GM19397 (cell line): ENCODE data around the gene ZNF84.
A peak's percentile ranks its signal among the peaks of the same experiment; 100 is the strongest.

Experiments used
- ATAC-seq: cut with Tn5 transposase; IDR thresholded peaks from one replicate; pipeline ENCODE4 v1.9.1; 2021; ENCODE audit warnings: mild to moderate bottlenecking, moderate library complexity; ENCODE audit not compliant: unreplicated experiment

ZNF84 gene

DNA sequence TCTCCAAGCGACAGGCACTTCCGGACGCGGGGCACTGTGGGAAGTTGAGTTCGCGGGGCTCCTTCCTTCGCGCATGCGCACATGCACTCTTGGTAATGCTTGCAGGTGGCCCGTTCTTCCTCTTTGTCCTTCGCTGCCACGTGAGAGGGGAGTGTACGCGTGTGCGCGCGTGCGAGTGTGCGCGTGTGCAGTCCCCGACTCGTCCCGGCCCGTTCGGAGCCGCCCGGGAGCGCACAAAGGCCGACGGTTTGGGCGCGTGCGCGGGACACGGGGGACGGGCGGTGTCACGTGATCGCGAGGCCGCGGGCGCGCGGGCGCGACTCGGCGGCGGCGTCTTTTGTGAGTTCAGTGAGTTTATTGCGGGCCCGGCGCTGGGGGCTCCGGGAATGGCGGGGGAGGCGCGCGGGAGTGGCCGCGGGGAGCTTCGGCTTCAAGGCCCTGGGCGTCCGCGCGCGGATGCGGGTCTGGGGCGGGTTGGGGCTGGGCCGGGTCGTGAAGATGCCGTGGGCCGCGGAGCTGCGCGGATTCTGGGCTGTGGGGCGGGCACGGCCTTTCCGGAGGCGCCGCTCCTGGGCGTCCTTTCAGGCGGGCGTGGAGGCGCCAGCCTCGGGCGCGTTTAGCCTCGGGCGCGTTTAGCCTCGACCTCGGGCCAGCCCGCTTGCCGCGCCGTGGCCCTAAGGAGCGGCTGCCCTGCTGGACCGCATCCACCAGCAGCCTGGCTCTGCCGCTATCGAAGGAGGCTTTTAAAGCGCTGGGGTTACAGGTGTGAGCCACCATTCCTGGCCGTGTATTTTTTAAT, at the start of gene ZNF84:
Gene ZNF84 (plus strand): TSS at position 303 of the 799 bp plus-strand sequence. CDS start 3,959 bp downstream, outside the sequence.
- ATAC-seq, result peak; percentile 97

GRCh38 chr12:132998741-132999140, 38.6 kb upstream of the ZNF84 start:
- ATAC-seq, result no peak

- ATAC-seq, result no peak
Observed at GRCh38 chr12:133010657-133011297, 26.5 kb upstream of the ZNF84 start.

DNA sequence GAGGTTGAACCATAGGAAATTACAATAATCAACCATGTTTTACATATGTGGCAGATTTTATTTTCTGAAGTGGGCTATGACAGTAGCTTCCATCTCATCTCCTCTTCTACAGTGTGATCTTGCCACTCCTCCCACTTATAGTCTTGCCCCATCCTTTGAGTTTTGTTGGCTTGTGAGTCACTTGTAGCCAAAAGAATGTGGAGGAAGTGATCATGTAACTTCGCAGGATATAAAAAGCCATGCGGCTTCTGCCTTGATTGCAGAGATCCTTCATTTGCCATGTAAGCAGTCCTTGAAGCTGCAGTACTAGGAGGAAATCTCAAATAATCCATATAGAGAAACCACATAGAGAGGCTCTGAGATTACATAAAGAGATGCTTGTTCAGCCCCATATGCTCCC, 13.7 kb upstream of the ZNF84 start:
- no peak for ATAC-seq

DNA sequence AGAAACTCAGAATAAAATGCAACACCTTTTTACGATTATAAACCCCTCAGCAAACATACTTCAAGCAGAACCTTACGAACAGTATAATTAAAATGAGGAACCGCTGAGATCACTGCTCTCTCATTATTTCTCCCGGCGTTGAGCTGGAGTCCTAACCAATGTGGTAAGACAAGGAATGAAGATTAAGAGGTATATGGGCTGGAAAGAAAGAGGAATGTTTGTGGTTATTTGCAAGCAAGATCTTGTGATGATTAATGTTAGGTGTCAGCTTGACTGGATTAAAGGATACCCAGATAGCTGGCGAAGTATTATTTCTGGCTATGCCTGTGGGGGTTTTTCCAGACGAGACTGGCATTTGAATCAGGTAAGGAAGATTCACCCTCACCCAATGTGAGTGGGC, 10.3 kb upstream of the ZNF84 start:
- ATAC-seq, result no peak

DNA sequence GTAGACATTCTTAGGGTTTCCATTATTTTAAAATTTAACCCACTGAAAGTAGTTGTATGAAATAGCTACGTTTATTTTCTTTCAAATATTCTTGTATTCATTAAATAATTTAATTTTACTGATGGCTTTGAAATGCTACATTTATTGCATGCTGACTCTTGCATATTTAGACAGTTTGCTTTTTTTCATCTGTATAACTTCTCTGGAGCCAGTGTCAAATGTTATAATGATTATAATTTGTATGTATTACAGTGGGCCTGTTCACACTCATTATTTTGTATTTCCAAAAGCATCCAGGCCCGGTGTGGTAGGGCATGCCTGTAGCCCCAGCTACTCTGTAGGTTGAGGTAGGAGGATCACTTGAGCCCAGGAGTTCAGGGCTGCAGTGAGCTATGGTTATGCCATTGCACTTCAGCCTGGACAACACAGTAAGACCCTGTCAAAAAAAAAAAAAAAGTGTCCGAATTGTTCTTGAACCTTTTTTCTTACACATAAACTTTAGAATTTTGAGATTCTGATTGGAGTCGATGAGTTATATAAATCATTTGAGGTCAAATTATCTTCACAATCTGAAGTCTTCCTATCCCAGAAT, 905 bp downstream of the ZNF84 start:
- no peak for ATAC-seq

GRCh38 chr12:133046698-133047097, 9.4 kb downstream of the ZNF84 start:
- no peak for ATAC-seq

DNA sequence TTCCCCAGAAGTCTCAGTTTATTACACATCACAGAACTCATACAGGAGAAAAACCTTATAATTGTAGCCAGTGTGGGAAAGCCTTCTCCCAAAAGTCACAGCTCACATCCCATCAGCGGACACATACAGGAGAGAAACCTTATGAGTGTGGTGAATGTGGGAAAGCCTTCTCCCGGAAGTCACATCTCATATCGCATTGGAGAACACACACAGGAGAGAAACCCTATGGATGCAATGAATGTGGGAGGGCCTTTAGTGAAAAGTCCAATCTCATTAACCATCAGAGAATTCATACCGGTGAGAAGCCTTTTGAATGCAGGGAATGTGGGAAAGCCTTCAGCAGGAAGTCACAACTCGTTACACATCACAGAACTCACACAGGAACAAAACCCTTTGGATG, 20.1 kb downstream of the ZNF84 start:
- ATAC-seq, result no peak

DNA sequence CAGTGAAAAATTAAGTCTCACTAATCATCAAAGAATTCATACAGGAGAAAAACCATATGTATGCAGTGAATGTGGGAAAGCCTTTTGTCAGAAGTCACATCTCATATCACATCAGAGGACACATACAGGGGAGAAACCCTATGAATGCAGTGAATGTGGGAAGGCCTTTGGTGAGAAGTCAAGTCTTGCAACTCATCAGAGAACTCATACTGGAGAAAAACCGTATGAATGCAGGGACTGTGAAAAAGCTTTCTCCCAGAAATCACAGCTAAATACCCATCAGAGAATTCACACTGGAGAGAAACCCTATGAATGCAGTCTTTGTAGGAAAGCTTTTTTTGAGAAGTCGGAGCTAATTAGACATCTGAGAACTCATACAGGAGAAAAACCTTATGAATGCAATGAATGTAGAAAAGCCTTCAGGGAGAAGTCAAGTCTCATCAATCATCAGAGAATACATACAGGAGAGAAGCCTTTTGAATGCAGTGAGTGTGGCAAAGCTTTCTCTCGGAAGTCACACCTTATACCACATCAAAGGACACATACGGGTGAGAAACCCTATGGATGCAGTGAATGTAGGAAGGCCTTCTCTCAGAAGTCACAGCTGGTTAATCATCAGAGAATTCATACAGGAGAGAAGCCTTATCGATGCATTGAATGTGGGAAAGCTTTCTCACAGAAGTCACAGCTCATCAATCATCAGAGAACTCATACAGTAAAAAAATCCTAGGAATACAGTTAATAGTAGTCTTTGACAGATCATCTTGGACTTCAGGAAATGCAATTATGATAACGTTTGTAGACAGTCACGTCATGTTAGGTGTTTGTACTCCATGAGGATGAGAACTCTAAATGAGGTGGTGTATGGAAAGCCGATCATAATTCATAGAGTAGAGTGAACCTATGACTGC, 21.1 kb downstream of the ZNF84 start:
- ATAC-seq, result no peak

DNA sequence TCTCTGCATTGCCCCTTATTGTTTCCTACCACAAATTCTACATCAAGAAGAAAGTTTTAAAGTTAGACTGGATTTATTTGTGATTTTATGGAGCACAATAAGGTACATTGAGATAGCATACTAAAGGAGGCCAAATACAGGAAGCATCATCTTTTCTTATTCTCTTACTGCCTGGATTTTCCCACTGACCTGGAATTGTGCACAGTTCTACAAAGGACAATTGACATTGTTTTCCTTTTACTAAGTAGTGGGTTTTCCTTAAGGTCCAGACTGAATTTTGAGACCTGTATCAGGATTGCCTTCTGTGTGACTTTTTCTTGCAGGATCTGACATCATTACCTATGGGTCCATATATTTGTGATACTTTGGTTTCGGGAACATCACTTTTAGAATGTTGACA, 24.6 kb downstream of the ZNF84 start:
- ATAC-seq, result no peak

GRCh38 chr12:133063556-133063955, 26.2 kb downstream of the ZNF84 start:
- ATAC-seq, result no peak

DNA sequence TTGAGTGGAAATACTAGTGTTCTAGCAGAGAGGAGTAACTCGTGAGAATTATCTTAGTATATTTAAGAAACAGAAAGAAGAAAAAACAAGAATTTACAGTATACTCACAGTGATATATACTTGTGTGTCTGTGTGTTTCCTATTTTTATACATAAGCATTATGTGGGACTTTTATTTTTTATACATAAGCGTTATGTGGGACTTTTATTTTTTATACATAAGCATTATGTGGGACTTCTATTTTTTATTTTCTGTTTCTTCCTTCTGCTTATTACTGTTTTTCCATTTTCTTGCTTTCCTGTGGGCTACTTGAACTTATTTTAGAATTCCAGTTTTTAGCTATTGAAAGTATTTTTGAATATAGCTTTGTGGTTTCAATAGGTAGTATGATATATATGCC, 36.5 kb downstream of the ZNF84 start:
- ATAC-seq, result no peak

GRCh38 chr12:133080026-133080367, 42.7 kb downstream of the ZNF84 start:
- peak; percentile 80 for ATAC-seq

DNA sequence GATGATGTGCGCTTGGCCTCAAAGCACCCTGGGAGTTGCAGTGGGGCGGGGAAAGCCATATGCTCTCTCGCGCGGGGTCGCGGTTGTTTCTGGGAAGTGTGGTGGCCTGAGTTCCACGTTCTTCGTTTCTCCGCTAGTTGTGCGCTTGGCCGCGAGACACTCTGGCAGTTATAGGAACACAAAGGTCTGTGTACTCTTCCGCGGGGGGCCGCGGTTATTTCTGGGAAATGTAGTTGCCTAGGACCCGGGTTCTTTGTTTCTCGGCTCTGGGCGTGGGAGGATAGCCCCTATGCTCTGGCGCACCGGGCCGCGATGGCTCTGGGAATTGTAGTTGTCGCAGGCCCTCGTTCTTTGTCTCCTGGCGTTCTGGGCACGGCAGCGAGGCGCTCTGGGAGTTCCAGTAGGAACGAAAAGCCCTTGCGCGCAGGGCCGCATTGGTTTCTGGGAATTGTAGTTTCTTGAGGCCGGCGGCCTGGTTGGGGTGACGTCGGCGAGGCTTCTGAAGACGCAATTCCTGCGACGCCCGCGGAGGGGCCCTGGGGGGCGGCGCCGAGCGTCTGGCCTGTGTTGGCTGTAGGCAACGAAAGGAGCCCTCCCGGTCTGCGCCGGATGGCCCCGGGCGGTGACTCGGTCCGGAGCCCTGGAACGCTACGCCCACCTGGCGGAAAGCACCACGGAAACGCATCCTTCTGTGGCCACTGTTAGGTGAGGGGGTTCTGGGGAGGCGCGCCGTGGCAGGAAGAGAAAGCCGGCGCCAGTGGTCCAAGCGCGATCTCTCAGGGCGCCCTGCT, 43.3 kb downstream of the ZNF84 start, which contains the start of gene ZNF140:
Gene ZNF140 (plus strand): TSS at position 556 of the 791 bp plus-strand sequence. CDS start 398 bp downstream, outside the sequence.
- ATAC-seq, result peak; percentile 73

GRCh38 chr12:133081159-133081780, 44.0 kb downstream of the ZNF84 start:
- no peak for ATAC-seq

DNA sequence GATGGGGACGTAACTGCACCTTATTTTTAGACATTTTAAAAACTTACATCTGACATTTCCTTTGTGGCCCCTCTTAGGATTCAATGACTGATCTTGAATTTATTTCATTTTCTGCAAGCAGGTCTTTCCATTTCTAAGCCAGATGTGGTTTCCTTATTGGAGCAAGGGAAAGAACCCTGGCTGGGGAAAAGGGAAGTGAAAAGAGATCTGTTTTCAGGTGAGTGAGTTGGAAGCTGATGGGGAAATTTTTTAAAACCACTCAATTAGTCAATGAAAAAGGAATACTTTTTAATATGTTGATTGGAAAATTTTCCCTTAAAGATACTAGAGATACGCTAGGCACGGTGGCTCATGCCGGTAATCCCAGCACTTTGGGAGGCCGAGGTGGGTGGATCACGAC, 46.0 kb downstream of the ZNF84 start:
- ATAC-seq, result no peak

DNA sequence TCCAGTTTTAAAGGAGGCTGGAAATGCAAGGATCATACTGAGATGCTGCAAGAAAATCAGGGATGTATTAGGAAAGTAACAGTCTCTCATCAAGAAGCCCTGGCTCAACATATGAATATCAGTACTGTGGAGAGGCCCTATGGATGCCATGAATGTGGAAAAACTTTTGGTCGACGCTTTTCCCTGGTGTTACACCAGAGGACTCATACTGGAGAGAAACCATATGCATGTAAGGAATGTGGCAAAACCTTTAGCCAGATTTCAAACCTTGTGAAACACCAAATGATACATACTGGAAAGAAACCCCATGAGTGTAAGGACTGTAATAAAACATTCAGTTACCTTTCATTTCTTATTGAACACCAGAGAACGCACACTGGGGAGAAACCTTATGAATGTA, 68.3 kb downstream of the ZNF84 start:
- no peak for ATAC-seq

DNA sequence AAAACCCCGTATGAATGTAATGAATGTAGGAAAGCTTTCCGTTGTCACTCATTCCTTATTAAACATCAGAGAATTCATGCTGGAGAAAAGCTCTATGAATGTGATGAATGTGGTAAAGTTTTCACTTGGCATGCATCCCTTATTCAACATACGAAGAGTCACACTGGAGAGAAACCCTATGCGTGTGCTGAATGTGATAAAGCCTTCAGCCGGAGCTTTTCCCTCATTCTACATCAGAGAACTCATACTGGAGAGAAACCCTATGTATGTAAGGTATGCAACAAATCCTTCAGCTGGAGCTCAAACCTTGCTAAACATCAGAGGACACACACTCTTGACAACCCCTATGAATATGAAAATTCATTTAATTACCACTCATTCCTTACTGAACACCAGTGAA, 68.9 kb downstream of the ZNF84 start:
- ATAC-seq, result no peak

DNA sequence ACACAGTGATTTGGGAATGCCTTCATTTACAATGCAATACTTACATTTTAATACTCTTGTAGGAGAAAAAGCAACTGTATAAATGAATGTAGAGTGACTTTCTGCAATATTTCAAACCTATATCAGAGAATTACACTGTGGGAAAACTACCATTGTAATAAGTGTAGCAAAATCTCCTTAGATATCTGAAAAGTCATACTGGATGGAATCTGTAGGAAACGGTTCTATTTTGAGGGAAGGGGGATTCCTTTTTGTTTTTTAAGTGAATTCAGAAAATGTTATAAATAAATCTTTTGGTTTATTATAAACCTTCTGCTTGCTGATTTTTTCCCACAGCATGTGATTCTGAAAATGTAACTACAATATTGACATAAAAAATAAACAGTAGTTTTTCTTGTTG, 69.8 kb downstream of the ZNF84 start:
- no peak for ATAC-seq

GRCh38 chr12:133108150-133108549, 70.8 kb downstream of the ZNF84 start:
- ATAC-seq, result no peak
